HEK293 (cell line): Measurements from ENCODE around the gene HEATR5A.
"Not testable (repeated sequence)": the region's sequence is repeated elsewhere in the genome, so short reads cannot be mapped to it uniquely, and the experiment has no call there.

ENCODE experiments used
- CTCF ChIA-PET: fragments of 350-600 bp; formaldehyde crosslinking; extraction: SDS; loops from one replicate; lab custom pipeline; 2021; ENCODE audit warnings: antibody characterized with exemption; lab: Yijun Ruan, JAX
- POLR2A ChIA-PET: fragments of 300-600 bp; formaldehyde crosslinking; extraction: SDS; loops from one replicate; lab custom pipeline; 2020; ENCODE audit warnings: antibody characterized with exemption, inconsistent platforms; lab: Yijun Ruan, JAX
- H3K27ac ChIP-seq: fragments of 200-500 bp; sonication (Bioruptor generic); 2 replicates; pipeline ENCODE4 v1.5.1; 2014; ENCODE audit warnings: low read depth, low read length, control low read depth, inconsistent platforms; ENCODE audit errors: extremely low read depth
- H3K36me3 ChIP-seq, 2 experiments: fragments of 200-500 bp in 1 of 2; sonication (Bioruptor generic) in 1 of 2; 1 replicate in 1 of 2; 2 replicates in 1 of 2; pipeline ENCODE4 v1.5.1; 2014 to 2017; ENCODE audit warnings: inconsistent platforms in 2 of 2, low read length in 2 of 2; ENCODE audit not compliant: control insufficient read depth in 2 of 2, insufficient read depth in 1 of 2
- H3K4me1 ChIP-seq: fragments of 200-500 bp; sonication (Bioruptor generic); 2 replicates; pipeline ENCODE4 v1.5.1; 2014; ENCODE audit warnings: mild to moderate bottlenecking, low read length, inconsistent platforms; ENCODE audit not compliant: control insufficient read depth, insufficient read depth
- H3K4me3 ChIP-seq: 2 replicates; pipeline ENCODE4 v1.5.1; 2011; ENCODE audit warnings: low read depth, mild to moderate bottlenecking, control low read depth, low read length, moderate library complexity
- H3K9me3 ChIP-seq: fragments of 200-500 bp; sonication (Bioruptor generic); 2 replicates; pipeline ENCODE4 v1.5.1; 2014; ENCODE audit warnings: low read depth, low read length, inconsistent platforms; ENCODE audit not compliant: control insufficient read depth, insufficient read depth
- BCL11A ChIP-seq: fragments of 450-650 bp; formaldehyde crosslinking; IDR thresholded peaks from 2 replicates; pipeline ENCODE4 v1.5.1; 2016; ENCODE audit warnings: low read depth, missing biosample characterization, missing genetic modification characterization
- KLF16 ChIP-seq: fragments of 450-650 bp; formaldehyde crosslinking; IDR thresholded peaks from 2 replicates; pipeline ENCODE4 v1.5.1; 2017; ENCODE audit warnings: missing biosample characterization, missing genetic modification characterization
- KLF7 ChIP-seq: fragments of 450-650 bp; formaldehyde crosslinking; IDR thresholded peaks from 2 replicates; pipeline ENCODE4 v1.5.1; 2016; ENCODE audit warnings: missing biosample characterization, missing genetic modification characterization, borderline replicate concordance
- KLF9 ChIP-seq: fragments of 450-650 bp; formaldehyde crosslinking; IDR thresholded peaks from 2 replicates; pipeline ENCODE4 v1.5.1; 2016; ENCODE audit warnings: missing biosample characterization, missing genetic modification characterization, low read depth
- PRDM2 ChIP-seq: fragments of 450-650 bp; formaldehyde crosslinking; IDR thresholded peaks from 2 replicates; pipeline ENCODE4 v1.5.1; 2016; ENCODE audit warnings: missing biosample characterization, missing genetic modification characterization, borderline replicate concordance
- TRIM28 ChIP-seq: IDR thresholded peaks from 2 replicates; pipeline ENCODE4 v1.6.1; 2011; ENCODE audit warnings: low read length, control low read depth, borderline replicate concordance
- ZNF248 ChIP-seq: fragments of 450-650 bp; formaldehyde crosslinking; IDR thresholded peaks from 2 replicates; pipeline ENCODE4 v1.5.1; 2017; ENCODE audit warnings: missing biosample characterization, missing genetic modification characterization
- ZNF366 ChIP-seq: fragments of 450-650 bp; formaldehyde crosslinking; conservative IDR thresholded peaks from 2 replicates; pipeline ENCODE4 v1.5.1; 2016; ENCODE audit warnings: missing biosample characterization, missing genetic modification characterization
- ZNF394 ChIP-seq: fragments of 450-650 bp; formaldehyde crosslinking; IDR thresholded peaks from 2 replicates; pipeline ENCODE4 v1.5.1; 2016; ENCODE audit warnings: missing biosample characterization, missing genetic modification characterization, mild to moderate bottlenecking, moderate library complexity, borderline replicate concordance
- ZNF518A ChIP-seq: fragments of 450-650 bp; formaldehyde crosslinking; conservative IDR thresholded peaks from 2 replicates; pipeline ENCODE4 v1.5.1; 2016; ENCODE audit warnings: low read depth, missing biosample characterization, missing genetic modification characterization
- ZNF549 ChIP-seq: fragments of 450-650 bp; IDR thresholded peaks from 2 replicates; pipeline ENCODE4 v1.5.1; 2018; ENCODE audit warnings: missing biosample characterization, missing genetic modification characterization, mild to moderate bottlenecking, inconsistent platforms, moderate library complexity
- ZNF600 ChIP-seq: fragments of 450-650 bp; formaldehyde crosslinking; IDR thresholded peaks from 2 replicates; pipeline ENCODE4 v1.5.1; 2016; ENCODE audit warnings: missing biosample characterization, missing genetic modification characterization
- ZNF660 ChIP-seq: fragments of 450-650 bp; IDR thresholded peaks from 2 replicates; pipeline ENCODE4 v1.5.1; 2018; ENCODE audit warnings: missing biosample characterization, mild to moderate bottlenecking, missing genetic modification characterization
- ZNF747 ChIP-seq: fragments of 450-650 bp; formaldehyde crosslinking; IDR thresholded peaks from 2 replicates; pipeline ENCODE4 v1.5.1; 2016; ENCODE audit warnings: missing biosample characterization, missing genetic modification characterization
- TF ChIP-seq, protein P1 (sequence below): fragments of 450-650 bp; formaldehyde crosslinking; IDR thresholded peaks from 2 replicates; pipeline ENCODE4 v1.5.1; 2016; ENCODE audit warnings: missing biosample characterization, missing genetic modification characterization
- TF ChIP-seq, protein P2 (sequence below): fragments of 450-650 bp; formaldehyde crosslinking; IDR thresholded peaks from 2 replicates; pipeline ENCODE4 v1.5.1; 2017; ENCODE audit warnings: missing biosample characterization, missing genetic modification characterization

HEATR5A gene

DNA sequence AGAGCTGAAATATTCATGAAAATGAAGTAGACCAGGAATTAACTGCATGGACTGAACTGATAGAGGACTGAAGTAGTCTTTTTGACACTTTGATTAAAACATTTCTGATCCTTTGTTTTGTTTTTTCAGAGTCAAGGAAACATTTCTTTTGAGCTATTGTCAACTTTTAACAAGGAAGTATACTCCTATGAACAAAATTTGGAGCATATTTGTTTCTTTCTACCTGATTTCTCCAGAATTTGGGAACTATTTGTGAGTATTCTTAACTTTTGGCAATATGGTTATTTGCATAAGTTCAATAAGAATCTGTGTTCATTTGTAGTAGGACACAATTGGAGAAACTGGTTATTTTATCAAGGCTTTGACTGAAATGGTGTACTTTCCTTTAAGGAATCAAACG, 141.5 kb downstream of the HEATR5A start (continued):
- TF ChIP-seq KLF9 (tag by site-specific recombination): no peak

DNA sequence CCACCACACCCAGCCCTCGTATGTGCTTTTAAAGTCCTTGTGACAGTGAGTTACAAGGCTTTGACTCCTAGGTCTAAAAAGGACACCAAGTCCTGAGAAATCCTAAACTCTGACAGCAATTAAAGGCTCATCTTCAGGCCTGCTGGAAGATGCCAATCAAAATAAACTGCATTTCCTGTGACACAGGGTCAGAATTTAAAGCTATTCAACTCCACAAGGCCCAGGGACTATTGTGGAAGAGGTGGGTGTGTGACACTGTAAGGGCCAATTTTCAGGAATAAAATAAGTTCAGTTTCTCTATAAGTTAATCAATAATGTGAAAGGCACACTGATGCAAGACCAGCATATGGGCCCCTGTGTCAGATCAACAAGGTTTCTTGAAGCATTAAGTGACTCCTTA, 143.3 kb downstream of the HEATR5A start:
- H3K36me3 ChIP-seq: no peaks in the 10 kb centered on the region
- no peak overlapping the region for H3K4me3 ChIP-seq
- ChIA-PET POLR2A (no interaction called here), CTCF (no interaction called here)
- no peaks in the 10 kb centered on the region for H3K4me1 ChIP-seq
- TF ChIP-seq, protein P1, sequence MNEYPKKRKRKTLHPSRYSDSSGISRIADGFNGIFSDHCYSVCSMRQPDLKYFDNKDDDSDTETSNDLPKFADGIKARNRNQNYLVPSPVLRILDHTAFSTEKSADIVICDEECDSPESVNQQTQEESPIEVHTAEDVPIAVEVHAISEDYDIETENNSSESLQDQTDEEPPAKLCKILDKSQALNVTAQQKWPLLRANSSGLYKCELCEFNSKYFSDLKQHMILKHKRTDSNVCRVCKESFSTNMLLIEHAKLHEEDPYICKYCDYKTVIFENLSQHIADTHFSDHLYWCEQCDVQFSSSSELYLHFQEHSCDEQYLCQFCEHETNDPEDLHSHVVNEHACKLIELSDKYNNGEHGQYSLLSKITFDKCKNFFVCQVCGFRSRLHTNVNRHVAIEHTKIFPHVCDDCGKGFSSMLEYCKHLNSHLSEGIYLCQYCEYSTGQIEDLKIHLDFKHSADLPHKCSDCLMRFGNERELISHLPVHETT: no peak
- no peak for TF ChIP-seq ZNF394 (tag by site-specific recombination)
- no peak for TF ChIP-seq ZNF248
- TF ChIP-seq ZNF747 (tag by site-specific recombination): no peak
- TF ChIP-seq ZNF660 (tag by site-specific recombination): no peak
- no peaks in the 10 kb centered on the region for H3K9me3 ChIP-seq
- H3K27ac ChIP-seq: no peak overlapping the region

GRCh38 chr14:31276417-31276816, 143.9 kb downstream of the HEATR5A start:
- 0 out of 2 replicates have a peak, but pooled peaks have one; percentile 28 for TF ChIP-seq ZNF366 (tag by site-specific recombination)
- TF ChIP-seq, all 188 proteins: peak for 1; not testable (repeated sequence) for 187

DNA sequence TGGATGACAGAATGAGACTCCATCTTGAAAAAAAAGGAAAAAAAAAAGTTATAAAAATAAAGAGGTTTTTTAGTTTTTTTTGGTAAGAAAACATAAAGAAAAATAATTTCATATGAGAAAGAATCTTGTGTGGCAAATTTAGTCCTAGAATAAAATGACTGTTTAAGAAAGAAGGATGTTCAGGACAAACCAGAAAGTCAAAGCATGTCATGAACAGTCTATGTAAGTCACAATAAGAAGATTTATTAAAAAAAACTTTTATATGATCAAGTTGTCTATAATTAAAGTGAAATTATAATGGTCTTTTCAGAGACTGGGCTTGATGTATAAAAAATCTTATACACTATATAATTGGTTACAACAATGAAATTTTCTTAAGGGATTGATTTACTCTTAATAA, 144.6 kb downstream of the HEATR5A start:
- CTCF ChIA-PET: no interaction called here
- Histone ChIP-seq H3K27ac (no peak overlapping the region), H3K4me3 (no peak overlapping the region), H3K4me1 (no peaks in the 10 kb centered on the region), H3K36me3 (no peaks in the 10 kb centered on the region), H3K9me3 (no peaks in the 10 kb centered on the region)
- POLR2A ChIA-PET: no interaction called here
- TF ChIP-seq ZNF549 (tag by site-specific recombination) (0 out of 2 replicates have a peak, but pooled peaks have one; percentile 17), ZNF518A (tag by site-specific recombination) (peak; percentile 60), KLF7 (tag by site-specific recombination) (no peak), PRDM2 (tag by site-specific recombination) (no peak), BCL11A (no peak), KLF16 (tag by site-specific recombination) (no peak), TRIM28 (0 out of 2 replicates have a peak, but pooled peaks have one; percentile 23), ZNF600 (tag by site-specific recombination) (no peak)
- TF ChIP-seq, protein P2, sequence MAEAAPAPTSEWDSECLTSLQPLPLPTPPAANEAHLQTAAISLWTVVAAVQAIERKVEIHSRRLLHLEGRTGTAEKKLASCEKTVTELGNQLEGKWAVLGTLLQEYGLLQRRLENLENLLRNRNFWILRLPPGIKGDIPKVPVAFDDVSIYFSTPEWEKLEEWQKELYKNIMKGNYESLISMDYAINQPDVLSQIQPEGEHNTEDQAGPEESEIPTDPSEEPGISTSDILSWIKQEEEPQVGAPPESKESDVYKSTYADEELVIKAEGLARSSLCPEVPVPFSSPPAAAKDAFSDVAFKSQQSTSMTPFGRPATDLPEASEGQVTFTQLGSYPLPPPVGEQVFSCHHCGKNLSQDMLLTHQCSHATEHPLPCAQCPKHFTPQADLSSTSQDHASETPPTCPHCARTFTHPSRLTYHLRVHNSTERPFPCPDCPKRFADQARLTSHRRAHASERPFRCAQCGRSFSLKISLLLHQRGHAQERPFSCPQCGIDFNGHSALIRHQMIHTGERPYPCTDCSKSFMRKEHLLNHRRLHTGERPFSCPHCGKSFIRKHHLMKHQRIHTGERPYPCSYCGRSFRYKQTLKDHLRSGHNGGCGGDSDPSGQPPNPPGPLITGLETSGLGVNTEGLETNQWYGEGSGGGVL (tag by site-specific recombination): no peak

More at GRCh38 chr14:31276417-31276816, 143.9 kb downstream of the HEATR5A start:
- H3K27ac ChIP-seq, CTCF ChIA-PET, POLR2A ChIA-PET, H3K36me3 ChIP-seq, H3K4me3 ChIP-seq, H3K4me1 ChIP-seq, H3K9me3 ChIP-seq: not testable (repeated sequence)
